ENCODE results near the gene MYB. TPM values are rescaled to one million over a fixed set of nuclear protein-coding genes. Genes with fewer than 3 reads are reported as not detected.
A peak's percentile ranks its signal among the peaks of the same experiment; 100 is the strongest.
"Not testable (repeated sequence)": the region's sequence is repeated elsewhere in the genome, so short reads cannot be mapped to it uniquely, and the experiment has no call there.

Gene MYB
- total RNA-seq, 1 donor from 2014 or later = 0.17 TPM

- DNase-seq = not testable (repeated sequence)
Observed at GRCh38 chr6:135164387-135164786, 16.7 kb upstream of the MYB start.

GRCh38 chr6:135165031-135165430 lies 16.1 kb upstream of the MYB start:
- no peak for DNase-seq

GRCh38 chr6:135166515-135166914 lies 14.6 kb upstream of the MYB start:
- DNase-seq = no peak

- DNase-seq = no peak
Observed at GRCh38 chr6:135167617-135168016, 13.5 kb upstream of the MYB start.

- DNase-seq = no peak
Observed at GRCh38 chr6:135168766-135169165, 12.3 kb upstream of the MYB start.

- no peak for DNase-seq
Observed at GRCh38 chr6:135170238-135170637, 10.9 kb upstream of the MYB start.

- no peak for DNase-seq
Observed at GRCh38 chr6:135170849-135171248, 10.3 kb upstream of the MYB start.

- no peak for DNase-seq
Observed at GRCh38 chr6:135173242-135173988, 7.7 kb upstream of the MYB start.

GRCh38 chr6:135173989-135174484 lies 7.1 kb upstream of the MYB start:
- DNase-seq = no peak

GRCh38 chr6:135176058-135176457 lies 5.0 kb upstream of the MYB start:
- DNase-seq = no peak

GRCh38 chr6:135176464-135176863 lies 4.6 kb upstream of the MYB start:
- DNase-seq = no peak

- DNase-seq = no peak
Observed at GRCh38 chr6:135179372-135179771, 1.7 kb upstream of the MYB start.

- no peak for DNase-seq
Observed at GRCh38 chr6:135179920-135180541, 1.1 kb upstream of the MYB start.

- DNase-seq = peak; percentile 24
Observed at GRCh38 chr6:135181333-135182070, 394 bp downstream of the MYB start.

GRCh38 chr6:135182071-135183001 lies 1.2 kb downstream of the MYB start:
- DNase-seq = peak; percentile 22

- no peak for DNase-seq
Observed at GRCh38 chr6:135183002-135183531, 2.0 kb downstream of the MYB start.

- peak; percentile 45 for DNase-seq
Observed at GRCh38 chr6:135183532-135184440, 2.7 kb downstream of the MYB start.

- DNase-seq = no peak
Observed at GRCh38 chr6:135185483-135185882, 4.4 kb downstream of the MYB start.

- no peak for DNase-seq
Observed at GRCh38 chr6:135186255-135186654, 5.1 kb downstream of the MYB start.

- DNase-seq = no peak
Observed at GRCh38 chr6:135187372-135187771, 6.3 kb downstream of the MYB start.

- DNase-seq = no peak
Observed at GRCh38 chr6:135188718-135189117, 7.6 kb downstream of the MYB start.
